Tibial artery (tissue), 4 donors: ENCODE measurements around the gene CRY1.

Source experiments
- DNase-seq, 2 donors: peaks; one replicate each; pipeline ENCODE4 v3.0.0-alpha.2; 2019
- H3K27ac ChIP-seq, 2 donors: fragments of 200-600 bp; sonication (generic) in 1 of 2; 1 replicate in 1 of 2; 2 replicates in 1 of 2; pipeline ENCODE4 v1.5.1; 2018 to 2019; ENCODE audit warnings: mild to moderate bottlenecking in 1 of 2
- H3K27me3 ChIP-seq, 2 donors: fragments of 200-600 bp; sonication (generic) in 1 of 2; one replicate each; pipeline versions ENCODE4 v1.5.1 to v1.6.0; 2016 to 2019
- H3K36me3 ChIP-seq, 3 donors: fragments of 200-600 bp; sonication (generic) in 2 of 3; one replicate each; pipeline ENCODE4 v1.5.1; 2016 to 2019; ENCODE audit warnings: mild to moderate bottlenecking in 2 of 3
- H3K4me1 ChIP-seq, 4 donors: fragments of 200-600 bp; sonication (generic) in 2 of 4; 1 replicate in 3 of 4; 2 replicates in 1 of 4; pipeline ENCODE4 v1.5.1; 2016 to 2019
- H3K4me3 ChIP-seq, 2 donors: fragments of 200-600 bp; sonication (generic) in 1 of 2; 1 replicate in 1 of 2; 2 replicates in 1 of 2; pipeline ENCODE4 v1.5.1; 2018 to 2019; ENCODE audit warnings: mild to moderate bottlenecking in 2 of 2
- H3K9me3 ChIP-seq, 3 donors: fragments of 200-600 bp; sonication (generic) in 1 of 3; one replicate each; pipeline ENCODE4 v1.5.1; 2016 to 2019
- CTCF ChIP-seq, 2 experiments: fragments of 200-600 bp in 1 of 2; fragments of 450-650 bp in 1 of 2; IDR thresholded peaks; one replicate each; pipeline ENCODE4 v1.5.1; 2017 to 2019; ENCODE audit warnings: antibody characterized with exemption in 2 of 2, mild to moderate bottlenecking in 1 of 2, moderate library complexity in 1 of 2
- intact Hi-C: fragments of 100-400 bp; cut with DNase I; formaldehyde crosslinking; loops from one replicate; pipeline ENCODE4 v1.15.0; 2023; ENCODE audit warnings: low total_unique reads

Gene CRY1

GRCh38 chr12:107127482-107128430 is 34.4 kb upstream of the CRY1 start:
- intact Hi-C loops = no loop called here
- Histone ChIP-seq H3K27me3 (peaks cover 0 to 15% of the 10 kb centered on the region in 2 donors), H3K4me1 (no peaks in the 10 kb centered on the region), H3K27ac (no peak overlapping the region), H3K4me3 (no peak overlapping the region), H3K36me3 (no peaks in the 10 kb centered on the region), H3K9me3 (no peaks in the 10 kb centered on the region)
- DNase-seq = no peak
- TF ChIP-seq CTCF (IDR thresholded peaks at IDR 0.05) = no peak

GRCh38 chr12:107126796-107127481 is 33.6 kb upstream of the CRY1 start:
- intact Hi-C loops = no loop called here
- peaks cover 0 to 22% of the 10 kb centered on the region in 2 donors for H3K27me3 ChIP-seq
- no peak for TF ChIP-seq CTCF (IDR thresholded peaks at IDR 0.05)
- no peaks in the 10 kb centered on the region for H3K9me3 ChIP-seq
- H3K4me3 ChIP-seq = no peak overlapping the region
- H3K4me1 ChIP-seq = no peaks in the 10 kb centered on the region
- no peak for DNase-seq
- no peak overlapping the region for H3K27ac ChIP-seq
- H3K36me3 ChIP-seq = no peaks in the 10 kb centered on the region

- intact Hi-C loops = no loop called here
Measured at GRCh38 chr12:107125833-107126232, 32.5 kb upstream of the CRY1 start.

GRCh38 chr12:107122452-107122958 is 29.2 kb upstream of the CRY1 start:
- intact Hi-C loops = no loop called here

More at GRCh38 chr12:107125833-107126232, 32.5 kb upstream of the CRY1 start:
- no peak overlapping the region for H3K4me3 ChIP-seq
- no peak for DNase-seq
- no peaks in the 10 kb centered on the region for H3K36me3 ChIP-seq
- peaks cover 0 to 30% of the 10 kb centered on the region in 2 donors for H3K27me3 ChIP-seq
- no peaks in the 10 kb centered on the region for H3K4me1 ChIP-seq
- H3K27ac ChIP-seq = no peak overlapping the region
- TF ChIP-seq CTCF (IDR thresholded peaks at IDR 0.05) = no peak
- no peaks in the 10 kb centered on the region for H3K9me3 ChIP-seq

GRCh38 chr12:107119091-107119490 is 25.7 kb upstream of the CRY1 start:
- no peak for TF ChIP-seq CTCF (IDR thresholded peaks at IDR 0.05)
- no peak overlapping the region for H3K4me3 ChIP-seq
- H3K9me3 ChIP-seq = no peaks in the 10 kb centered on the region
- no peak overlapping the region for H3K27ac ChIP-seq
- no peaks in the 10 kb centered on the region for H3K4me1 ChIP-seq
- H3K27me3 ChIP-seq = peaks cover 0 to 28% of the 10 kb centered on the region in 2 donors
- H3K36me3 ChIP-seq = no peaks in the 10 kb centered on the region
- intact Hi-C loops = no loop called here
- no peak for DNase-seq

More at GRCh38 chr12:107122452-107122958, 29.2 kb upstream of the CRY1 start:
- no peak overlapping the region for H3K27ac ChIP-seq
- no peaks in the 10 kb centered on the region for H3K4me1 ChIP-seq
- no peak for DNase-seq
- H3K36me3 ChIP-seq = no peaks in the 10 kb centered on the region
- H3K4me3 ChIP-seq = no peak overlapping the region
- no peaks in the 10 kb centered on the region for H3K9me3 ChIP-seq
- H3K27me3 ChIP-seq = peaks cover 0 to 28% of the 10 kb centered on the region in 2 donors
- no peak for TF ChIP-seq CTCF (IDR thresholded peaks at IDR 0.05)
